DOHH2 (cell line): ENCODE results near the gene GOLGA3.

Experiments used
- H3F3A ChIP-seq: fragments of 200-600 bp; sonication (generic), shearing (Covaris generic); 2 replicates; pipeline ENCODE4 v1.6.0; 2016; ENCODE audit warnings: antibody characterized with exemption, mild to moderate bottlenecking; ENCODE audit not compliant: control insufficient read depth, insufficient read depth
- H3K27ac ChIP-seq: fragments of 200-600 bp; sonication (generic); 2 replicates; pipeline ENCODE4 v1.5.1; 2014; ENCODE audit warnings: low read depth, mild to moderate bottlenecking, low read length, moderate library complexity
- H3K27me3 ChIP-seq: fragments of 200-600 bp; sonication (generic); 2 replicates; pipeline ENCODE4 v1.6.1; 2014; ENCODE audit warnings: mild to moderate bottlenecking, low read length, mixed read lengths; ENCODE audit not compliant: control insufficient read depth
- H3K36me3 ChIP-seq: fragments of 200-600 bp; sonication (generic); 2 replicates; pipeline ENCODE4 v1.6.1; 2014; ENCODE audit warnings: mild to moderate bottlenecking, low read length, moderate library complexity, mixed read lengths; ENCODE audit not compliant: control insufficient read depth
- H3K4me1 ChIP-seq: fragments of 200-600 bp; sonication (generic); 2 replicates; pipeline ENCODE4 v1.6.1; 2014; ENCODE audit warnings: mild to moderate bottlenecking, low read length, mixed read lengths; ENCODE audit not compliant: control insufficient read depth
- H3K4me2 ChIP-seq: fragments of 200-600 bp; sonication (generic); 2 replicates; pipeline ENCODE4 v1.6.0; 2014; ENCODE audit warnings: mild to moderate bottlenecking, low read length, moderate library complexity
- H3K4me3 ChIP-seq: fragments of 200-600 bp; sonication (generic); 2 replicates; pipeline ENCODE4 v1.5.1; 2014; ENCODE audit warnings: mild to moderate bottlenecking, low read length, mixed read lengths
- H3K79me2 ChIP-seq: fragments of 200-600 bp; sonication (generic); 2 replicates; pipeline ENCODE4 v1.6.1; 2014; ENCODE audit warnings: mild to moderate bottlenecking, low read length, mixed read lengths; ENCODE audit not compliant: control insufficient read depth
- H3K9me2 ChIP-seq: fragments of 200-600 bp; sonication (generic); replicated peaks from 2 replicates; pipeline ENCODE4 v1.6.1; 2014; ENCODE audit warnings: mild to moderate bottlenecking, low read length, mixed read lengths; ENCODE audit not compliant: control insufficient read depth
- H3K9me3 ChIP-seq: fragments of 200-600 bp; sonication (generic); 2 replicates; pipeline ENCODE4 v1.6.1; 2014; ENCODE audit warnings: antibody characterized with exemption, low read length, mixed read lengths; ENCODE audit not compliant: control insufficient read depth, insufficient read depth
- H4K20me1 ChIP-seq: fragments of 200-600 bp; sonication (generic); 2 replicates; pipeline ENCODE4 v1.6.0; 2014; ENCODE audit warnings: low read depth, mild to moderate bottlenecking, antibody characterized with exemption, low read length, moderate library complexity; ENCODE audit not compliant: control insufficient read depth, insufficient read depth
- EZH2phosphoT487 ChIP-seq: fragments of 200-600 bp; sonication (generic); IDR thresholded peaks from 2 replicates; pipeline ENCODE4 v1.6.1; 2017; ENCODE audit warnings: borderline replicate concordance, mild to moderate bottlenecking, antibody characterized with exemption, low read length, moderate library complexity, mixed read lengths
- TF ChIP-seq, protein P1 (sequence below): fragments of 200-600 bp; sonication (generic); IDR thresholded peaks from one replicate; pipeline ENCODE4 v1.5.1; 2014; ENCODE audit warnings: antibody characterized with exemption, mild to moderate bottlenecking, low read depth, low read length; ENCODE audit not compliant: poor library complexity, severe bottlenecking

GOLGA3 gene

DNA sequence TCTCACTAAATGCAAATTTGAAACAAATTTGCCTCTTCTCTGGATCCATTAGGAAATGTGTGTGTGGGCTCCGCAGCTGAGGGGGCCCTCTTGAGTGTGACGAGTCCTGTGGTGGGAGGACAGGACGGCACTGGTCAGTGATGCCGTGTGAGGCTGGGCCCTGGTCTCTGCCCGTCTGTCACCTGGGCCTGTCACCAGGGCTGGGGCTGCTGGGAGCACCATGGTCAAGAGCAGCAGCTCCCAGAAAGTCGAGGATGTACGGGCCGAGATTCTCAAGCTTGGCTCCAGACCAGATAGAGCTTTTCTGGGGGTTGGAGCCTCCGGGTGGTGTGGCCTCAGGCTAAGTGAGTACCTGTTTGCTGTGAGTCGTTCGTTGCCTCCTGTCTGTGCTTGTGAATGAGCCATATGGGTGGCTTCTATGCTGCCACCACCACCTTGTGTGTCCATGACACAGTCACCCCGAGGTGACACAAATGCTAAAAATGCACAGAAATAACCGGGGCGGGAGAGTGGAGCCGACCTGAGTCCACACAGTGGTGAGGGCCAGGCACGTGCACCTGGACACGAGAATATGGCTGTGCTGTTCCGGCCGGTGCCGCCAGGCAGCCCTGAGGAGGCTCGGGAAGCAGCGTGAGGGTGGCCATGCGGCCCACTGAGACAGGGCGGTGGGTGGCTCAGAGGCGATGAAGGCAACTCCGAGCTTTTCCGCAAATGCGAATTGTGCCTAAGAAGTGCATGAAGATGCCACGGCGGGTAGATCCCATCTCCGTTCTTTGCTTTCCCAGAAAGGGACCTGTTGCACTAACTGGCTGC, 109.3 kb downstream of the GOLGA3 start:
- TF ChIP-seq, protein P1, sequence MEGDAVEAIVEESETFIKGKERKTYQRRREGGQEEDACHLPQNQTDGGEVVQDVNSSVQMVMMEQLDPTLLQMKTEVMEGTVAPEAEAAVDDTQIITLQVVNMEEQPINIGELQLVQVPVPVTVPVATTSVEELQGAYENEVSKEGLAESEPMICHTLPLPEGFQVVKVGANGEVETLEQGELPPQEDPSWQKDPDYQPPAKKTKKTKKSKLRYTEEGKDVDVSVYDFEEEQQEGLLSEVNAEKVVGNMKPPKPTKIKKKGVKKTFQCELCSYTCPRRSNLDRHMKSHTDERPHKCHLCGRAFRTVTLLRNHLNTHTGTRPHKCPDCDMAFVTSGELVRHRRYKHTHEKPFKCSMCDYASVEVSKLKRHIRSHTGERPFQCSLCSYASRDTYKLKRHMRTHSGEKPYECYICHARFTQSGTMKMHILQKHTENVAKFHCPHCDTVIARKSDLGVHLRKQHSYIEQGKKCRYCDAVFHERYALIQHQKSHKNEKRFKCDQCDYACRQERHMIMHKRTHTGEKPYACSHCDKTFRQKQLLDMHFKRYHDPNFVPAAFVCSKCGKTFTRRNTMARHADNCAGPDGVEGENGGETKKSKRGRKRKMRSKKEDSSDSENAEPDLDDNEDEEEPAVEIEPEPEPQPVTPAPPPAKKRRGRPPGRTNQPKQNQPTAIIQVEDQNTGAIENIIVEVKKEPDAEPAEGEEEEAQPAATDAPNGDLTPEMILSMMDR = no peak
- no peak for TF ChIP-seq EZH2phosphoT487
- Histone ChIP-seq H3K79me2 (peaks cover 54% of the 10 kb centered on the region), H3F3A (peaks cover 19% of the 10 kb centered on the region), H3K9me3 (no peaks in the 10 kb centered on the region), H3K4me3 (no peak overlapping the region), H3K4me1 (no peaks in the 10 kb centered on the region), H4K20me1 (peaks cover 14% of the 10 kb centered on the region; the same call in 1 of the 2 replicates), H3K27ac (no peak overlapping the region), H3K27me3 (no peaks in the 10 kb centered on the region), H3K9me2 (no peaks in the 10 kb centered on the region), H3K4me2 (no peak overlapping the region), H3K36me3 (peaks cover 85% of the 10 kb centered on the region)
